ENCODE results near the gene HNRNPC. TPM values are rescaled to one million over a fixed set of nuclear protein-coding genes. Genes with fewer than 3 reads are reported as not detected.
A peak's percentile ranks its signal among the peaks of the same experiment; 100 is the strongest.

The HNRNPC gene
- total and polyA plus RNA-seq, 9 of the 15 experiments (the other 6 are each of a cell fraction or from before 2014, with no cell fraction given), result 679 to 1,557 (median 1,191) TPM

- H3K79me2 ChIP-seq (ENCODE audit: control insufficient read depth, insufficient read depth, low read length), result peaks cover 100% of the 10 kb centered on the region
- H3K9me3 ChIP-seq (replicated peaks; ENCODE audit: control insufficient read depth, insufficient read depth, low read depth, low read length), result no peaks in the 10 kb centered on the region
- H3K36me3 ChIP-seq (ENCODE audit: control insufficient read depth, insufficient read depth, low read length), result peaks cover 95% of the 10 kb centered on the region
- no peak overlapping the region for H3K4me2 ChIP-seq (ENCODE audit: insufficient read depth, low read length)
- TF ChIP-seq CSDE1 (IDR thresholded peaks at IDR 0.05) (no peak), POLR2A (conservative IDR thresholded peaks at IDR 0.05) (peak; percentile 46), ZC3H8 (IDR thresholded peaks at IDR 0.05) (no peak), CEBPB (tag; IDR thresholded peaks at IDR 0.05) (peak; percentile 51), TSC22D4 (tag; IDR thresholded peaks at IDR 0.05) (no peak), SMARCA4 (IDR thresholded peaks at IDR 0.05) (no peak), SOX6 (IDR thresholded peaks at IDR 0.05) (peak; percentile 13; the same call in 1 of the 2 replicates), ZNF217 (CRISPR knock-in tag; IDR thresholded peaks at IDR 0.05) (no peak), ZNF785 (CRISPR knock-in tag; IDR thresholded peaks at IDR 0.05) (no peak), DIDO1 (tag; IDR thresholded peaks at IDR 0.05; ENCODE audit: low read depth) (no peak), CEBPG (CRISPR knock-in tag; IDR thresholded peaks at IDR 0.05) (no peak), CEBPG (tag; conservative IDR thresholded peaks at IDR 0.05 in 1 of 2, IDR thresholded peaks at IDR 0.05 in 1 of 2) (peak in 1 of 2 experiments; percentile 46; a peak in 1 of 4 replicates), ARID3B (CRISPR knock-in tag; IDR thresholded peaks at IDR 0.05; ENCODE audit: borderline replicate concordance) (no peak), SRSF3 (IDR thresholded peaks at IDR 0.05; ENCODE audit: insufficient read depth, low read length) (no peak), ARID2 (IDR thresholded peaks at IDR 0.05) (no peak), TAF15 (IDR thresholded peaks at IDR 0.05; ENCODE audit: low read depth, low read length) (no peak), MTA3 (IDR thresholded peaks at IDR 0.05; ENCODE audit: borderline replicate concordance) (no peak)
- no peak overlapping the region for H3K9ac ChIP-seq (ENCODE audit: insufficient read depth in 1 of 2, low read depth in 2 of 2, low read length in 2 of 2)
- H2AFZ ChIP-seq (ENCODE audit: low read depth, low read length), result no peak overlapping the region
- H3K4me1 ChIP-seq (replicated peaks in 1 of 2; ENCODE audit: control insufficient read depth in 2 of 2, insufficient read depth in 2 of 2, low read length in 2 of 2), result peaks cover 0 to 2% of the 10 kb centered on the region in 2 experiments; a peak in 2 of 5 replicates
- FAIRE-seq (no peak), ATAC-seq (peak; percentile 13; the same call in 1 of the 3 replicates), DNase-seq (ENCODE audit: extremely low read depth in 1 of 4, low spot score in 3 of 4) (no peak)
- BruUV-seq (replicated peaks), result no TSS peak
- intact Hi-C loops (cut with micrococcal nuclease), result no loop called here
- in situ Hi-C loops (cut with MboI), result no loop called here
- no peak overlapping the region for H3K4me3 ChIP-seq
- peaks cover 33% of the 10 kb centered on the region for H4K20me1 ChIP-seq (replicated peaks; ENCODE audit: control insufficient read depth, insufficient read depth, low read length)
- CTCF ChIA-PET (ENCODE audit: low intra/inter-chr PET ratio), result interaction anchor here (0.6 kb wide), 1 partner anchor 176 kb away, joined by 4 read pairs; no protein-coding TSS in a partner anchor
- POLR2A ChIA-PET, result interaction anchor here (1.2 to 2.8 kb wide), 4 partner anchors 10 to 47 kb away, joined by 3 to 14 read pairs (median 4); no protein-coding TSS in a partner anchor
- WGBS (ENCODE audit: insufficient coverage, low coverage, missing lambda C conversion rate), result 89% methylated on average over 7 of the region's 7 CpGs
- no peak overlapping the region for H3K27ac ChIP-seq (ENCODE audit: extremely low read depth, low read depth, low read length)
- H3K27me3 ChIP-seq (ENCODE audit: control insufficient read depth in 2 of 2, insufficient read depth in 2 of 2, low read length in 2 of 2), result no peaks in the 10 kb centered on the region
- H3K9me1 ChIP-seq (ENCODE audit: control insufficient read depth, insufficient read depth, low read length), result no peaks in the 10 kb centered on the region
Observed at GRCh38 chr14:21244544-21244943, 24.7 kb downstream of the HNRNPC start.
